ENCODE results near the gene OR2T5.
"Not testable (repeated sequence)": the region's sequence is repeated elsewhere in the genome, so short reads cannot be mapped to it uniquely, and the experiment has no call there.

OR2T5 gene

DNA sequence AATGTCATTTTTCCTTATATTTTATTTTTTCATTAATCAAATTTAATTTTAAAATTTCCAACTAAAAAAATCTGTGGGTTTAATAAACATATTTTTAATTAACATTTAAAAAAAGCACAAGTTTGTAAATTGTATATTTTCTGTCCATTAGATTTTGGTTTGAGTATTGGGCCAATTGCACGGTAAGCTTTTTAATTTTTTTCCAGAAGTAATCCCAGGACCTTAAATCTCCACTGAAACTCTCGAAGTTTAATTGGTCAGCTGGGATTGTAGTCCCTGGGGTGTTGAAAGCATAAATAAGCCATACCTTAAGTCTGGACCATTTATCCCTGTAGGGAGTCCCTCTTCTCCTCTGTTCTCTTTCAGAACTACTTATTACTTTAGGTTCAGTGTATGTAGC, 19.4 kb downstream of the OR2T5 start, which contains the start of gene OR2G6:
Gene OR2G6 (plus strand): TSS at position 301 of the 400 bp plus-strand sequence. CDS start 13,574 bp downstream, outside the sequence.
- DNase-seq = not testable (repeated sequence)

- DNase-seq = not testable (repeated sequence)
Observed at GRCh38 chr1:248510217-248510616, 21.8 kb downstream of the OR2T5 start.

- DNase-seq = no peak
Observed at GRCh38 chr1:248521856-248522255, 33.5 kb downstream of the OR2T5 start.

DNA sequence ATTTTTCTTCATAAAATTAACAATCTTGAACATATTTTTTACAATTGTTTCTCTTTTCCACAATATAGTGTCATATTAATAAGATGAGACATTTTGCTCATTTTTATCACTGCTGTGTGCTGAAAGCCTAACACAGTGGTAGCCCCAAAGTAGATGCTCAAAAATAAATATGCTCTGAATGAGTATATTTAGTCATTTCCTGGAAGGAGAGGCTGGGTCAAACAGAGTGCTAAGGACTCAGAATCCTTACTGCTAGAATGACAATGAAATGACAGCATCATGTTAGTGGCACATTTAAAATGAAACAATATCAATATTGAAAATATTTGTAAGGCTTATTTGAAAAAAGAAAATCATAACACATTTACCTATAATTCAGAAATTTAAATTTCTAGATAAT, 49.1 kb downstream of the OR2T5 start:
- DNase-seq = not testable (repeated sequence)
